T-helper 2 cell treated with Interferon-gamma antibody and Interleukin-4, amounts not matched to agents 100 ng/mL and 5 ng/mL, for 36 hours (primary cell): ENCODE results near the gene HAUS7. TPM values are rescaled to one million over a fixed set of nuclear protein-coding genes. Genes with fewer than 3 reads are reported as not detected.

ENCODE experiments used
- total RNA-seq: library from RNA; stranded (reverse); gene quantifications from 2 replicates; pipeline ENCODE4 v1.2.3, GENCODE V29; 2022

HAUS7 gene
- total RNA-seq, 1 donor from 2014 or later = 57.5 TPM

Other genes starting within 250 kb of the HAUS7 start
- not detected in 2 replicates for gene PNMA6F, start 148.8 kb downstream of the HAUS7 start, total RNA-seq
- 20.1 and 20.7 TPM in 2 replicates for gene ZNF275, start 136.4 kb downstream of the HAUS7 start, total RNA-seq
- gene PNMA6E, start 69.2 kb downstream of the HAUS7 start, total RNA-seq = not detected in 2 replicates
- 1.3 and 1.5 TPM in 2 replicates for gene ZFP92, start 59.1 kb downstream of the HAUS7 start, total RNA-seq
- gene TREX2, start 24.5 kb downstream of the HAUS7 start, total RNA-seq = 2.2 and 2.3 TPM in 2 replicates
- gene BGN, start 24.4 kb upstream of the HAUS7 start, total RNA-seq = not detected in 2 replicates
- gene ATP2B3, start 47.1 kb upstream of the HAUS7 start, total RNA-seq = not detected in 2 replicates
- 25.4 and 28.5 TPM in 2 replicates for gene CCNQ, start 128.6 kb upstream of the HAUS7 start, total RNA-seq
- gene DUSP9, start 176.6 kb upstream of the HAUS7 start, total RNA-seq = not detected in 2 replicates
- gene PNCK, start 203.2 kb upstream of the HAUS7 start, total RNA-seq = 0.32 TPM in 1 of 2 replicates, not detected in the other
- gene SLC6A8, start 217.3 kb upstream of the HAUS7 start, total RNA-seq = 1.0 and 1.4 TPM in 2 replicates